ENCODE results near the gene KRAS.
A peak's percentile ranks its signal among the peaks of the same experiment; 100 is the strongest.

The KRAS gene

DNA sequence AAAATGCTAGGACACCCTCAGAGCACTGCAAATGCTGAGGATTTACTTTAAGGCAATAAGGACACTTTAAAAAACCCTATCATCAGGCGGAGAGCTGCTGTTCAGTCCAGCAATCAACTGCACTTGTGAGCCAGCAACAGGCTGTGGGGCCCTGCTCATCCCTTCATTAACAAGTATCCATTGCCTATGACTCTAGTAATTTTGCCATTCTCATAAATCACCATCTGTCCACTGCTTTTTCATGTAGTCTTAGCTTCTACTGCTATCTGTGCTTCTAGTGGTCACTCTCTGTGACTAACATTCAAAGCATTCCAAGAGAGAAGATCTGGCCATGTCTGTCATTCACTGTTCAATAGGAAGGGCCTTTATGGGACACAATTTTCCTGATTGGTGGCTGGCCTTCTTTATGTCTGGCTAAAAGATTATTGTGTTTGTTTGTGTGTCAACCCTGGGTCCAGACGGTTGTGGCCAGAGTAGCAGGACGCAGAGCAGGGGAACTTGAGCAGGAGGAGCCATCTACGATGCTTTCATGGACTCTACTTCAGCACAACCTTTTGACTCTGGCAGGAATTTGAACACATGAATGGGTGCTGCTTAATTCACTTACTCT, 3.6 kb upstream of the KRAS start:
- no peak for DNase-seq

DNA sequence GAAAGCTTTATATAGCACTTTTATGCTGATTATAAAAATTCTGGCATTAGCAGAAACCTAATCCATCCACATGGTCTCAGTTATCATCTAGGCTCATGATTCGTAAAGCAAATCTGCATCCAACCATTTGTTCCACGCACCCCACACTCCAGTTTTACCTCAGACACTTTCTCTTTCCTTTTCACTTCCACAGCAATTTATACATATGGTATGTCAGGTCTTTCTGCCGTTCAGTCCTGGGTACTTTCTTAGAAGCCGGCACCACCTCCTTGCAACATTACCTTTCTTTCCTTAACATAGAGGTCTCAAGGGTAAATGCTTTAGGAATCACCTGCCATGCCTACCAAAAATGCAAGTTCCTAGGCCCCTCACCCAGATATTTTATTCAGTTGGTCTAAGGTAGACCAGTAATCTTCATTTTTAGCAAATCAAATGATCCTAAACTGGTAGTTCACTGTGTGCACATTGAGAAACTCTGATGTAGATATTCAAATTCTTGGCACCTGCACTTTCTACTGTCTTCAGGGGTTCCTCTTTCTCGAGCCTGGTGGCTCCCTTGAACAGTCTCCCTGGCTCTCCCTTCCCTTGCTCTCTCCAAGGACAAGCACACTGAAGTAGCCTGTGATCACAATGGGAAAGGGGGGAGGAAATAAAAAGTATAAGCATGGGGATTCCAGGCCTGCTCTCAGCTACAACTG, 2.8 kb upstream of the KRAS start:
- DNase-seq = no peak

DNA sequence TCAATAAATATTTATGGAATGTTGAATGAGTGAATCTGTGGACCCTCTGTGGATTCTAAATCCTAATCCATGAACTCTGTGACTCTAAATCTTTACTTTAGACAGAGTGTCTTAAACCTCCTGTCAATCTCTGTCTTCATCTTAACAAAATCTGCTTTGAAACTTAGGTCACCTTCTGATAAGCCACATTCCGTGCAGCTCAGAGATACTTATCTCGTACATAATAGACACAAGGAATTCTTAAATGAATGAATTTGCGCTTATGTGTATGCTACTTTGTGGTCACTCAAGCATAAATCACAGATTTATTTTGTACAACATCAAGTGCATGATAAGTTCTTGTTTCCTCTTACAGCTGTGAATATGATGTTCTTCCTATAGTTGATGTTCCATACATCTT, 2.2 kb upstream of the KRAS start:
- DNase-seq = no peak

DNA sequence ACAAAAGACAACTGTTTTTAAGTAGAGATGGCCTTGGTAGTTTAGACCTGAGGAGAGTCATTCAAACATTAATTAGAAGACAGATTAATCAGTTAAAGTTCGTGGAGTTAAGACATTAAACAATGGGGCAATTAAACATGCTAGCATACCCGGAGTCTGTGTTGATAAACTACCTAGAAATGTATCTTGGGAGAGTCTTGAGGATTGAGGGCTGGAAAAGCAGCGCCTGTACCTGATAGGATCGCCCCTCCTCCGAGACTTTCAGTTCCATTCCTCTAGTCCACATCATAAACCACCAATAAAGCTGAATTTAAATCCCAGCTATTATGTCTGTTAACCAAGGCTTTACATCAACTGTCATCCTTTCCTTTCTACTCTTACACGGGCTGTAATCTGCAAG, 1.0 kb upstream of the KRAS start:
- no peak for DNase-seq

DNA sequence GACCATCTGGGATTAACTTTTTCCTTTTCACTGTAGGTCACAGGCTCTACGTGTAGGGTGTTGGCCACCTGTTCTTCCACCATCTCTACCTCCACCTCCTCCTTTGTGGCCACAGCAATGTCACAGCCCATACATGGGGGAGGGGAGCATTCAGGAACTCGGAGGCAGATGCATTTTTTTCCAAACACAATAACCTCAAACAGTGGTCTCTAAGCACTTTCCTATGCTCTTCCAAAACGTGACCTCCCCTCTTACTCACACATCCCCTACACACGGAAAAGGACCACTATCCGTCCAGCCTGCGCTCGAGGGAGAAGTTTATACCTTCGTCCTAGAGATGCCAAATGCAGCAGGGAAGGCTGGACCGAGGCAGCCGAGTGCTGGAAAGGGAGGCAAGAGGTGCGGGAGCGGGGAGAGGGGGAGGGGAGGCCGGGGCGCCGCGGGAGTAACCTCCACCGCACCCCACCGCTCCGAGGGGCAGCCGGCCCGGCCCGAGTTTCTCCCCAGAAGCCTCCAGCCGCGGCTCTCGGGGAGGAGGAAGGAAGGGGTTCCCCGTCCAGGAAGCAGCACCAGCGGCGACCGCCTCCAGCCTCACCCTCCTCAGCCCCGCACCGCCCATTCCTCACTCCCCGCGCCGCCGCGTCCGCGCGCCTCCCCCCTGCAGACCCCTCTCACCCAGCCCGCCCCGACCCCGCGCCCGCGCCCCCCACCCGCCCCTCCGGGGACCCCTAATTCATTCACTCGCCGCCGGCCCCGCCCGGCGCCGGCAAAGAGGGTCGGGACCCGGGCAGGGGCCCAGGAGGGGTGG, 594 bp downstream of the KRAS start:
- DNase-seq = peak; percentile 47

DNA sequence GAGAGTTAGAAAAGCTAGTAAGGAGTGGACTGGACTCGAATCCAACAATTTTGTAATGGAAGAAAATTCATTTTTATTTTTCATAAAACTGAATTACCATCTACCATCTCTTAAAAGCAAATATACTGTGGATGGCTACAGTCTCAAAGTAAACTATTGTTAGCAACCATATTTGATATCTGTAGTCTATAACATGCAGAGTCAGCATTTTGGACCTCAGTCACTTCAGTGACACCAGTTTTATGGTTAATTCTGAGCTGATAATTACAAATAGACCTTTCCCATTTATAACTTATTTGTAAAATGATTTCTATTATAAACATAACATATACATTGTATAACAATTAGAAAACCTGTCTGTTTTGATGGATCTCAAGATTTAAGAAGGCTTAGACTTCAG, 2.0 kb downstream of the KRAS start:
- no peak for DNase-seq

DNA sequence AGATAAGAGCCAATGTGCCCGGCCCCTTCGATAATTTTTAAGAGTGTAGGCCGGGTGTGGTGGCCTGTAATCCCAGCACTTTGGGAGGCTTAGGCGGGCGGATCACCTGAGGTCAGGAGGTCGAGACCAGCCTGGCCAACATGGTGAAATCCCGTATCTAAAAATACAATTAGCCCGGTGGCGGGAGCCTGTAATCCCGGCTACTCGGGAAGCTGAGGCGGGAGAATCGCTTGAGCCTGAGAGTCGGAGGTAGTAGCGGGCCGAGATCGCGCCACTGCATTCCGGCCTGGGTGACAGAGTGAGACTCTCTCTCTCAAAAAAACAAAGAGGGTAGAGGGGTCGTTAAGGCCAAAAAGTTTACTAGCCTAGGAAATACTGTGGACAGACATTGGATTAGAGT, 2.6 kb downstream of the KRAS start:
- no peak for DNase-seq

DNA sequence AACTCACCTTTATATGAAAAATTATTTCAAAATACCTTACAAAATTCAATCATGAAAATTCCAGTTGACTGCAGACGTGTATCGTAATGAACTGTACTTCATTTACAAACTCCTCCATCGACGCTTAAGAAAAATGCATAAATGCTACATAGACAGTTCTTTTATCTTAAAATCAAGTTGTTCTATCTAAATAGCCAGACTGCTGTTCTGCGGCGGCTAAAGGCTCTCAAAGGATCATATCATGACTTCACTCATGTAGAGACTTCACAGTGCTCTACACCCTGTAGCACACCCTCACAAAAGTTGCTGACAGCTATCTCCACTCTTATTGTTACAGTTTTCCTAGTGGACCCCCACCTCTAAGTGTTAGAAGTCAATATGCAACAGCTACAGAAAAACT, 5.2 kb downstream of the KRAS start:
- no peak for DNase-seq

DNA sequence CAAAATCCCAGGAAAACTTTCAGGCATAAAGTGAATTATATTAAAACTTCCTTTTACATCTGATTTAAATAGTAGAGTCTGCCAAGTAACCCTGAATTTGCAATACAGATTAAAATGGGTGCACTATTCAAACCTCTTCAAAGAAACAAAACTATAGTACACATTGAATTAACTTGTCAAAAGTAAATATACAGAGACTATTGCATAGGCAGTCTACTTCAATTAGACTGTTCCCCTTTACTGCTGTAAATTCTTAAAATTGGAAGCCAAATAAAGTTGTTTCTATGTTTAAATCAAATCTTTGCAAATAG, 7.1 kb downstream of the KRAS start:
- DNase-seq = no peak

DNA sequence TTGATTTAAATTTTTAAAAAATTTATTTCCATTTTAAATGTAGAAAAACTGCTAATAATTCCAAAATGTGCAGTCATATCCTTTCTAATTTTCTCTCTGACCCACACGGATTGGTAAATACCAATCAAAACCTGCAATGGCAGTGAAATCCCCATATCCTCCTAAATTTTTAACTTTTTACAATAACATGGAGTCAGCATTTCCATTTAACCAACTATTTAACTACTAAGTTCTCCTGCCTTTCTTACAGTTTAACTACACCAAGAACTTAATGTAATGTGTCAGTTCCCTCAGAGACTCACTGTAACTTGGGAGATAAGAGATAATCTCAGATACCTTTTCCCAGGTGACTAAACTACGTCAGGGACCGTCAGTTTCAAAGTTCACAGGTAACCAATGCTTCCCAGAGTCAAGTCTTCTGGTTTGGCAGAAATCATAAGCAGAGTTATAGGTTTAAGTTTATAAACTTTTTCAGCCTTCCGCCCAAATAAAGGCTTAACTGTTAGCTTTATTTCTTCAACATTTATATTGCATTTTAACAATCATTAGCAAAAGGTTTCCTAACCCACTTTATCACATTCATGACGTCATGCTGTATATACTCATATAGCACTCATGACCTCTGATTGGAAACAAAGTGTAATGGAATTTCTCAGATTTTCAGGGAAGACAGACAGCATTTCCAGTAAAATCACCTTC, 7.6 kb downstream of the KRAS start:
- no peak for DNase-seq

DNA sequence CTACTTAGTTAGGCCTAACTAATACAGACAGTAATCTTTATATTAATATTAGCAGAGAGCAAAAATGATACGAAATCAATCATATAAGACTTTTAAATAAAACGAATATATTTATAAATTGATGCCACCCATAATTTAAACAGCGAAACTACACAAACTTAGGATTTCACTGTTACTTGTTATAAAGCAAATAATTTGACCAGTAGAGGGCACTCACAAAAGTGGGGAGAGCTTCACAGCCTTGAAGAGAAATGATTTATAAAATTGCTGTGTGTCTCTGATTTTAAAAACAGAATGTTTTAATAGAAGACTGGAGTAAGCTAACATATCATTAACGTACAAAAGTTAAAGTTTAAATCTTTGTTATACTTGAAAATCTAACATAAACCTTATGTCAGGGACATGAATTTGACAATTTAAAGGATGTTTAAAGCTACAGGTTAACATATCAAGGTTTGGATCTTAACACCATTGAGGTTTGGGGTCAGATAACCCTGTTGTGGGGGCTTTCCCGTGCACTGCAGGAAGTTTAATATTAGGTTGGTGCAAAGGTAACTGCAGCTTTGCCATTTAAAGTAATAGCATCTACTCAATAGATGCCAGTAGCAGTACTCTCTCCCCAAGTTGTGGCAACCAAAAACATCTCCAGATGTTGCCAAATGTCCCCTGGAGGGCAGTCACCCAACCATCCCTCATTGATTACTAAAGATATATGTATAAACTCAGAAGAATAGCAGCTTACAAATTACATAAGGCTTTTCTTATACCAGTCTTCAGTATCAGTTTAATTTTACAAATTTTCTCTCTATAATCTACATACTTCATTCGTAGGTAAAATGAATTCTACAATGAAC, 9.3 kb downstream of the KRAS start:
- DNase-seq = peak; percentile 55

DNA sequence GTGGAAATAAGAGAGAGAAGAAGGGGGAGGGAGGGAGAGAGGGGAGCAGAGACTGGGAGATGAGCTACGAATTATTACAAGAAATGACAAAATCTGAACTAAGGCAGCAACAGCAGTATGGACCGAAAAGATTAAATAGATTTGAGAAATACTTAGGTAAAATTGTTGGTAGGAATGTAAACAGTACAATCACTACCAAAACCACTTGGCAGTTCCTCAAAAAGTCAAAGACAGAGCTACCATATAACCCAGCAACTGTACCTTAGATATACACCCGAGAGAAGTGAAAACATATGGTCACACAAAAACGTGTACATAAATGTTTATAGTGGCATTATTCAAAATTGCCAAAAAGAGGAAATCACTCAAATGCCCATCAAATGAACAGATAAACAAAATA, 14.1 kb downstream of the KRAS start:
- no peak for DNase-seq

DNA sequence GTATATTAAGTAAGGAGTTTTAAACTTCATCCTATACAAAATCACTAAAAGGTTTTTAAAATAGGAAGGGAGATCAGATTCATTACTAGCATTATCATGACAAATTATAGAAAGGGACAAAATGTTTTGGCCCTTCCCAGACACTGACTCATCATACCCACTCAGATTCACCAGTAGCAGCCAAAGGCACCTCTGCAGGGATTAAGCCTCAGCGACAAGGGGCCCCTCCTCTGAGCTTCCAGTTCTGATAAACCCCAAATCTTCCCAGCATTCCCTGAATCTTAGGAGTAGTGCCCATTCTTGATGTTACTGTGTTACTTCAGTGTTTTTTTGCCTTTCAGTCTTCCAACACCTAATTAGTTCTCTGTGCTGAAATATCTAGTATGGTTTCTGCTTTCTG, 14.5 kb downstream of the KRAS start:
- no peak for DNase-seq

DNA sequence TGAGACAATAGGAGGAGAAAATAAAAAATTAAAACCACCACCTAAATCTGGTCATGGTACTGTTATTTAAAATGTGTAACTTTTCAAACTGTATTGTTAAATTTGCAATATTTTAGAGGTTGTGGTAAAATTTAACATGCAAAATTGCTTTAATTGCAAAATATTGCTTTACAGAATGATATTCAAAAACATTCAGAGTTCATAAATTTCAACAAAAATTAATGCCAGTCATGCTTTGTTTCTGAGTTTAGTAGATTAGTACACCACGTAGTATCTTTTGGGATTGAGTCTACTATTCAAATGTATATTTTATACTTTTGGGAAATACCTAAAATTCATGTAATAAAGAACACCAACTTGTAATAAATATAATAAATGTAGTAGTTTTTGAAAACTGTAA, 37.4 kb downstream of the KRAS start:
- DNase-seq = no peak

DNA sequence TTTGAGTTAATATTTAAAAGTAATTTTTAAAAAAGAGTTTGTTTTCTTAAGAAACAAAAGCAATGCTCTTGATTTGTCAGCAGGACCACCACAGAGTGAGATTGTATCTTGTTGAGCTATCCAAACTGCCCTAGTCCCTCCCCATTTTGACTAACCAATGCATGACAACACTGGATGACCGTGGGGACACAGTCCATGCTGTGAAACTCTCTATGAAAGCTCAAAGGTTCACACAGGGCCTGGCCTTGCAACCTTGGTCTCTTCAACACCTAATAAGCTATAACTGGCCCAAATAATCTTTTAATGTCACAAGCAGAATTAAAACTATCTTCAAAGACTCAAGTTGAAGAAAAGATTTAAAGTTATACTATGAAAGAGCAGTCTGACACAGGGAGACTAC, 42.2 kb downstream of the KRAS start:
- no peak for DNase-seq

DNA sequence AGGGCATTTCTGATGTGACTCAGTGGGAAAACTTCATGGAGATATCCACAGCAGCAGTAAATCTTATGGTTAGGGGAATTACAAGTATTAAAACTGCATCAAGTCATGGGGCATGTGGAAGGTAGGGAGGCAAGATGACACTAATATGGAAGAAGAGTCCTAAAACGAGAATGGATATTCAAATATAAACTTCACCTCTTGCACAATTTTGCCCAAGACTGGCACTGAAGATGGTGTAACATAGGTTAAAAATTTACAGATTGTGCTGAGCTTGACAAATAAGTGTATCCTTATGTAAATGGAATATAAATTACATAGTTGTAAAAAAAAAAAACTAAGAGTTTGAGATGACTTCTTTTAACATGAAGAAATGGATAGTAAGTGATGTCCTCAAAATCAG, 42.9 kb downstream of the KRAS start:
- DNase-seq = no peak

DNA sequence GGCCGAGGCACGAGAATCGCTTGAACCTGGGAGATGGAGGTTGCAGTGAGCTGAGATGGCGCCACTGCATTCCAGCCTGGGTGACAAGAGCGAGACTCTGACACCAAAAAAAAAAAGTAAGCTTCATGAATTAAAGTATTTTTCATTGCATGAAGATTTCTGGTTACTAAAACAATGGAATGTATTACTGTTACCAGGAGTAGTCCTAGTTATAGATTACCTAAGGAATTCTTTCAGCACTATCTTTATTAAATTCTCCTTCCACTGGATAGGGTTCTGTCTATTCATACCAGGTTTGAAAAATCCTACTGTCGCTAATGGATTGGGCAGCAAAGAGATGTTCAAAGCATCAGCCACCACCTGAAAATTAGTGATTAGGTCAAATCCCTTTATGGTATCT, 43.3 kb downstream of the KRAS start:
- DNase-seq = no peak

DNA sequence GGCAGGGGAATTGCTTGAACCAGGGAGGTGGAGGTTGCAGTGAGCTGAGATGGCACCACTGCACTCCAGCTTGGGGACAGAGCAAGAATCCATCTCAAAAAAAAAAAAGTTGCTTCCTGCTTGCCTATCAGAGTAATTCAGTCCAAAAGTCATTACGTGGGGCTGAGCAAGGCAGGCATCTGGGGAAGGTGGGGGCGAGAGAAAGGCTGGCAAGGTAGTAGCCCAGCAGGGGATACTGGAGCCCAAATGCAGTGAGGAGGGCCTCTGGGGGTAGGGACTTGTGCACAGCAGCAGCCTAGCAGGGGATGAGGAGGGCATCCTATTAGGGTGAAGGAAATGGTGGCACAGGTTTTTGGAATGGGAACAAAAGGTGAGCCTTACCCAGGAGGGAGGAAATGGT, 48.6 kb downstream of the KRAS start:
- DNase-seq = no peak

DNA sequence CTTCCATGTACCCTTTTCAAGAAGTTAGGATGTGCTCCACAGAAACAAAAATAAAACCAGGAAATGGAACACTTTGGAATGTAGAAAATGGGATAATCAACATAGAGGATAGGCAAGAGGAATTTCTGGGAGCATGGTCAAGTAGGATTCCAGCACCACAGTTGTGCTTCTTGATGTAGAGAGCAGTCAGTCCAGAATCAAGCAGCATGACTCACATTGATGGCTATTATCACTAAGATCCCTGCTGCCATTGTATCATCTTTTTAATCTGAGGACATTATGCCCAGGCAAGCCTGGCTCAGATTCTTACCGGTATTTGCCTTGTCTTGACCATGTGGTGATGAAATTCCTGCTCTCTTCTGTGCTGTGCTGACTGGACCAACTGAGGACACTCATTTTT, 50.0 kb downstream of the KRAS start:
- DNase-seq = no peak

DNA sequence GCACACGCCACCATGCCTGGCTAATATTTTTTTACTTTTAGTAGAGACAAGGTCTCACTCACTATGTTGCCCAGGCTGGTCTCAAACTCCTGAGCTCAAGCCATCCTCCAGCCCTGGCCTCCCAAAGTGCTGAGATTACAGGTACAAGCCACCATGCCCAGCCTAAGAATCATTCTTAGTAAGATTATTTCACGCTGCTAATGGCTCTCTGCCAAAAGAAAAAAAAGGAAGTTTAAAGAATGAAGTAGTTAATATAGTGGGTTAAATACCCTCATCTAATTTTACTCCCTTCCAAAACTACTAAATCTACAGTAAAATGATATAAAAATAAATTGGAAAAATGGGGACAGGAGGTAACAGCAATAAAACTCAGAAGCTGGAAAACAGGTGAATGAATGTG, 53.1 kb downstream of the KRAS start:
- DNase-seq = no peak

DNA sequence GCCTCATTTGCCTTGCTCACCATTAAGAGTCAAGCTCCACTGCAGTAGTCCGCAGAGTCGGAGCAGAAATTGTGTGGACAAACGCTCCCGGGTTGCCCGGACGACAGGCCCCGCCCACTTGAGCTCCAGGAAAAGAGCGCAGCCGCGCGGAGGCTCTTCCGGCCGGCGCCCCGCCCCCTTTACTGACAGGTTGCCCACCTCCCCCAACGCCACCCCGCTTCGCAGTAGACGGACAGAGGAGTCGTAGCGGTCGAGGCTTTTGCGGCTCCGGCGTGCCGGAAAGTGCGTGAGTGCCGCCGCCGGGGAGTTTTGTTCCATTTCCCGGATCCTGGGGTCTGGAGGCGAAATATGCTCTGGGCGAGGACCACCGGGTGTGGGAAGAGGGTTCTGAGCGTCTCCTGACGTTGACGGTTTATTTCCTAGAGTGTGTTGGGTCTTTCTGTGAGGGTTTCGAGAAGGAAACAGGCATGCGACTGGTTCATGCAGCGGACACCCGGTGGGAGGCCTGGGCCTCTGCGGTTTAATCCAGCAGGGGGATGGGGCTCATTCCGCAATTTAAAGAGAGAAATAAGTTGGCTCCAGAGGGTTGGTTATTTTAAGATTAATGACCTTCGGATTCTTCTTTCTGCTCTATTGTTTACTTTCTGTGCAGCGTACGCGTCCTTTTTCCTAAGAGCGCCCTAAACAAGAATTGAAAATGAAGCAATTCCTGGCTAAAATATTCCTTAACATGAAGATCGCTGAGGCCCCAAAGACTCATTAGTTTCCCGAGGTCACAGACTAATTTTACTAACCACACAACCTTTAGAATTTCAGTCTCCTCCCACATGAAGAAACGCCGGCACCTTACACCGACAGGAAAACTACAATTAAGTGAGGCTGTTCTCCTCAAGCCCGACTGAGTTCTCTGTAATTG, 55.4 kb downstream of the KRAS start, which contains the start of the genes DNAI7 and ETFRF1:
Gene DNAI7 (minus strand): TSS at position 105 of the 916 bp plus-strand sequence. CDS start 82 bp downstream, at position 23.
Gene ETFRF1 (plus strand): TSS at position 182 of the 916 bp plus-strand sequence. CDS start 8,720 bp downstream, outside the sequence.
- DNase-seq = peak; percentile 95

DNA sequence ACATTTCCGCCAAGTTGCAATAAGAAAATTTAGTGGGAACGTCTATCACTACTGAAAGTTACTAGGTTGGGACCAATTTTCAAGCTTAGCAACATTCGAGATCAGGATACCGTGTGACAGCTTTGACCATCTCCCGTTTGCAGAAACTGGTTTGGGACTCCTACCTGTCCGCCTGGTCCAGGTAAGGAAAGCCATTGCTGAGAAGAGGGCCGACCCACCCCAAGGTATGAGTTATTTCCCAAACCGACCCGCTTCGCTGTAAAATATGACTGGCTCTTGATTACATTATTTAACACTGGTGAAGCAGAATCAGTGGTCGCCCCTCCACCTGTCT, 56.0 kb downstream of the KRAS start:
- DNase-seq = no peak
